ENCODE measurements around the gene CTBP1. TPM values are rescaled to one million over a fixed set of nuclear protein-coding genes. Genes with fewer than 3 reads are reported as not detected.

Gene CTBP1
- total and polyA plus RNA-seq, 2 experiments from 2014 or later: 40.1 to 160 TPM

- in situ Hi-C loops (cut with MboI): no loop called here
- Histone ChIP-seq H3K4me1 (ENCODE audit: insufficient read depth) (peaks cover 13% of the 10 kb centered on the region; the same call in 1 of the 2 replicates), H3K27ac (no peak overlapping the region), H4K20me1 (ENCODE audit: insufficient read depth) (no peaks in the 10 kb centered on the region), H3F3A (ENCODE audit: insufficient read depth) (no peaks in the 10 kb centered on the region), H3K36me3 (ENCODE audit: low read depth) (no peaks in the 10 kb centered on the region), H3K4me3 (no peak overlapping the region), H3K9me3 (ENCODE audit: low read depth) (no peaks in the 10 kb centered on the region), H3K79me2 (ENCODE audit: insufficient read depth) (peaks cover 76% of the 10 kb centered on the region), H3K9ac (no peak overlapping the region), H2AFZ (no peak overlapping the region), H3K27me3 (replicated peaks; ENCODE audit: insufficient read depth) (no peaks in the 10 kb centered on the region), H3K4me2 (ENCODE audit: unreplicated experiment) (no peak overlapping the region), H3K9me2 (ENCODE audit: insufficient read depth) (no peaks in the 10 kb centered on the region)
- WGBS, 2 experiments (ENCODE audit: low coverage in 1 of 2, low lambda C conversion rate in 2 of 2, missing lambda C conversion rate in 2 of 2): 78 to 80% methylated on average over 17 to 19 of the region's 19 CpGs
- TF ChIP-seq EZH2 (IDR thresholded peaks at IDR 0.05; ENCODE audit: insufficient read depth, poor library complexity, severe bottlenecking) (no peak), EZH2phosphoT487 (IDR thresholded peaks at IDR 0.05; ENCODE audit: insufficient read depth, low read depth) (no peak)
- no peak for DNase-seq
Observed at GRCh38 chr4:1244978-1245471, 3.9 kb downstream of the CTBP1 start.

- 54 to 57% methylated on average over 29 to 32 of the region's 33 CpGs for WGBS, 2 experiments (ENCODE audit: low coverage in 1 of 2, low lambda C conversion rate in 2 of 2, missing lambda C conversion rate in 2 of 2)
- no peak overlapping the region for H2AFZ ChIP-seq
- peak; percentile 28 for DNase-seq
- in situ Hi-C loops (cut with MboI): no loop called here
- no peaks in the 10 kb centered on the region for H4K20me1 ChIP-seq (ENCODE audit: insufficient read depth)
- H3K9ac ChIP-seq: no peak overlapping the region
- no peaks in the 10 kb centered on the region for H3K9me3 ChIP-seq (ENCODE audit: low read depth)
- H3K4me1 ChIP-seq (ENCODE audit: insufficient read depth): peaks cover 13% of the 10 kb centered on the region; the same call in 1 of the 2 replicates
- H3K27me3 ChIP-seq (replicated peaks; ENCODE audit: insufficient read depth): no peaks in the 10 kb centered on the region
- H3K79me2 ChIP-seq (ENCODE audit: insufficient read depth): peaks cover 82% of the 10 kb centered on the region
- H3F3A ChIP-seq (ENCODE audit: insufficient read depth): no peaks in the 10 kb centered on the region
- no peaks in the 10 kb centered on the region for H3K9me2 ChIP-seq (ENCODE audit: insufficient read depth)
- TF ChIP-seq EZH2 (IDR thresholded peaks at IDR 0.05; ENCODE audit: insufficient read depth, poor library complexity, severe bottlenecking): no peak
- TF ChIP-seq EZH2phosphoT487 (IDR thresholded peaks at IDR 0.05; ENCODE audit: insufficient read depth, low read depth): no peak
- H3K36me3 ChIP-seq (ENCODE audit: low read depth): no peaks in the 10 kb centered on the region
- no peak overlapping the region for H3K27ac ChIP-seq
- H3K4me3 ChIP-seq: no peak overlapping the region
- H3K4me2 ChIP-seq (ENCODE audit: unreplicated experiment): no peak overlapping the region
Observed at GRCh38 chr4:1244081-1244977, 4.6 kb downstream of the CTBP1 start.

- H3K9ac ChIP-seq: no peak overlapping the region
- in situ Hi-C loops (cut with MboI): no loop called here
- no peaks in the 10 kb centered on the region for H3K9me2 ChIP-seq (ENCODE audit: insufficient read depth)
- TF ChIP-seq EZH2 (IDR thresholded peaks at IDR 0.05; ENCODE audit: insufficient read depth, poor library complexity, severe bottlenecking) (no peak), EZH2phosphoT487 (IDR thresholded peaks at IDR 0.05; ENCODE audit: insufficient read depth, low read depth) (no peak)
- peaks cover 4% of the 10 kb centered on the region; the same call in 1 of the 2 replicates for H4K20me1 ChIP-seq (ENCODE audit: insufficient read depth)
- H3K27ac ChIP-seq: no peak overlapping the region
- H3K9me3 ChIP-seq (ENCODE audit: low read depth): no peaks in the 10 kb centered on the region
- no peak overlapping the region for H2AFZ ChIP-seq
- no peaks in the 10 kb centered on the region for H3K36me3 ChIP-seq (ENCODE audit: low read depth)
- no peak overlapping the region for H3K4me3 ChIP-seq
- H3K4me2 ChIP-seq (ENCODE audit: unreplicated experiment): no peak overlapping the region
- no peak for DNase-seq
- H3F3A ChIP-seq (ENCODE audit: insufficient read depth): no peaks in the 10 kb centered on the region
- H3K27me3 ChIP-seq (replicated peaks; ENCODE audit: insufficient read depth): no peaks in the 10 kb centered on the region
- H3K79me2 ChIP-seq (ENCODE audit: insufficient read depth): peaks cover 90% of the 10 kb centered on the region
- H3K4me1 ChIP-seq (ENCODE audit: insufficient read depth): peaks cover 13% of the 10 kb centered on the region; the same call in 1 of the 2 replicates
- WGBS, 2 experiments (ENCODE audit: low coverage in 1 of 2, low lambda C conversion rate in 2 of 2, missing lambda C conversion rate in 2 of 2): 72% methylated on average over 15 of the region's 15 CpGs
Observed at GRCh38 chr4:1243451-1244080, 5.4 kb downstream of the CTBP1 start.

All from GM23248 (cell line).